GM13977 (cell line): ENCODE results near the gene CALCOCO2.
A peak's percentile ranks its signal among the peaks of the same experiment; 100 is the strongest.
"Not testable (repeated sequence)": the region's sequence is repeated elsewhere in the genome, so short reads cannot be mapped to it uniquely, and the experiment has no call there.

Source experiments
- DNase-seq: peaks from one replicate; pipeline ENCODE4 v3.0.0; 2012; ENCODE audit warnings: low spot score
- CTCF ChIP-seq: IDR thresholded peaks from 2 replicates; pipeline ENCODE4 v1.5.1; 2012; ENCODE audit warnings: mild to moderate bottlenecking, control low read depth; ENCODE audit not compliant: insufficient read depth; ENCODE audit errors: extremely low read depth, missing control alignments
- in situ Hi-C: fragments of 300-500 bp; cut with MboI; formaldehyde crosslinking; loops from one replicate; pipeline ENCODE4 v1.12.0; 2022; ENCODE audit warnings: low sequenced_read_pairs, low pct_unique_long_range_greater_than_20kb, mixed read lengths, inconsistent platforms; ENCODE audit not compliant: unreplicated experiment

Gene CALCOCO2

GRCh38 chr17:48795444-48796162, 35.2 kb upstream of the CALCOCO2 start:
- in situ Hi-C loops, result no loop called here
- TF ChIP-seq CTCF, result no peak
- DNase-seq, result no peak

DNA sequence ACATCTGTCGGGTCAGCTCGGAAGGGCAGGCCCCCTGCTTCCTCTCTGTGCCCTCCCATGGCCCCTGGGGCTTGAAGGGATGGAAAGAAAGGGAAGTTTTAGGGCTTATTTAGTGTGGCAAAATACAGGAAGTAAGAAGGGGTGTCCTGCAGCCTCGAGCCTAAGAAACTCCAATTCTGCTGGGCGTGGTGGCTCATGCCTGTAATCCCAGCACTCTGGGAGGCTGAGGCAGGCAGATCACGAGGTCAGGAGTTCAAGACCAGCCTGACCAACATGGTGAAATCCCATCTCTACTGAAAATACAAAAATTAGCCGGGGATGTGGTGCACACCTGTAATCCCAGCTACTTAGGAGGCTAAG, 34.7 kb upstream of the CALCOCO2 start:
- in situ Hi-C loops, DNase-seq: not testable (repeated sequence)

DNA sequence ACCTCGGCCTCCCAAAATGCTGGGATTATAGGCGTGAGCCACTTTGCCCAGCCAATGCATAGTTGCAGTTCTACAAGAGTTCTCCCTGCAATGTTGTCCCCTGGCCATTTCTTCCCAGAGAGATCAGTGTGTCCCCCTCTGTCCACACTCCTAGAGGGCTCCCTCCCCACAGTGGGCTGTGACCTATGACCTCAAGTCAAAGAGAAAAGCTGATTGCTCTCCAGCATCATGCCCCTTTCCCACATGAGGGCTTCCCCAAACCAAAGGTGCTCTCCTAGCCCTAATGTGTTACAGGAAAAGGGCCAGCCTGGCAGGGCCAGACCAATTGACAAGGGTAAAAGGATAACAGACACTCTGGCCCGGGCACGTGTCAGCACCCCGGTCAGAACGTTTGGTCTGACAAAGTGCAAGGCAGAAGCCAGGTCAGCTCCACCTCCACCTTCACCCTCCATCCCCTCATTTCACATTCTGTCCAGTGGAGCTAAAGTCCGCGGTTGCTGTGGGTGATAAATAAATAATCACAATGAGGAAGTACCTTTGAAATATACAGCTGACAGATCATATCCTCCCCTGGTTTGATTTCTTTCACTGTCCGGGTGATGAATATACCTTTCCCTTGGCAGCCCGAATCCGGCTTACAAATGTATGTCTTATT, 31.6 kb upstream of the CALCOCO2 start:
- TF ChIP-seq CTCF, result no peak
- in situ Hi-C loops, result no loop called here

DNA sequence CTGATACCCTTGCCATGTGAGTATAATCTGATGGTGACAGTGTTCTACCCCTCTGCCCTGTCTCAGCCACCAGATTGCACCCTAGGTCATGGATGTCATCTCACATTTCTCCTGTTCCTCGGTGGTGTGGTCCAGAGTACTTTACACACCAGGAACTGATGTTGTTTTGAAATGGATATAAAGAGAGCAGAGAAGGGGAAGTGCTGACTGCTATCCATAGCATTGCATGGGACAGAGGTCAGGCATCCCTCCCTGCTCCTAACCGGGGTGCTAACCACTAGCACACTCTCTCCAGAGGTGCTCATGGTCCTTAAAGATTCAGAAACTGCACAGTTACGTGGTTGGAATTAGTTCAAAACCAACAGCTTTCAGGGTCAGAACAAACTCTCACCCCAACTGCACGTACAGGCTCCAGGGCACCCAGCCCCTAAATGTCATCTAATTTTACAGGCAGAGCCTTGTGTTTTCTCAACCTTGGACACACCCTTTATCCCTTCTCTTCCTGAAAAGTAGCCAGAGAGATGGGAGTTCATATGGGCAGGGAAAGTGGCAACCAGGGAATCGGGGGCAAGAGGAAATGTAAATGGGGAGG, 30.1 kb upstream of the CALCOCO2 start:
- in situ Hi-C loops, result loop anchor here (25.0 kb wide), 1 partner anchor 237 kb away; no protein-coding TSS in a partner anchor
- TF ChIP-seq CTCF, result no peak
- DNase-seq, result no peak

More for the DNA sequence above, 31.6 kb upstream of the CALCOCO2 start:
- DNase-seq, result no peak

- in situ Hi-C loops, result loop anchor here (25.0 kb wide), 1 partner anchor 232 kb away; no protein-coding TSS in a partner anchor
- peak; percentile 77 for DNase-seq
- peak; percentile 93 for TF ChIP-seq CTCF
These were observed 25.9 kb upstream of the CALCOCO2 start for GRCh38 chr17:48804936-48805411.

DNA sequence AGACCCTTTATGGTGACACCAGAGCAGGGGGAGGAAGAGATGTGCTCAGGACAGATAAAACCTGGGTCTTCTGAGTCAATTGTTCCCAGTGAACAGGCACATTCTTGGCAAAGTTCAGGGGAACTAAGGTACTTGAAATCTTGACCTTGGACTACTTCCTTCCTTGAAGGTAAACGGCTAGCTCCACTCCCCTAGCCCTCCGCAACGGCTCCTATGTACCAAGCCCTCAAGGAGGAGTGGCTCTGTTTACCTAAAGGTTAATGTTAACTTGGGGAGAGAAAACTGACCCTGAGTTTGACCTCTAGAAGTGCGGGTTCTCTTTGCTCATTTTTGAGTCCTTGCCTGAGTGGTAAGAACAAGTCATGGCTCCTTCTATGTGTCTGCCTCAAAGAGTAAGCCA, 21.7 kb upstream of the CALCOCO2 start:
- DNase-seq, result no peak
- no peak for TF ChIP-seq CTCF
- in situ Hi-C loops, result loop anchor here (25.0 kb wide), 1 partner anchor 228 kb away; no protein-coding TSS in a partner anchor

DNA sequence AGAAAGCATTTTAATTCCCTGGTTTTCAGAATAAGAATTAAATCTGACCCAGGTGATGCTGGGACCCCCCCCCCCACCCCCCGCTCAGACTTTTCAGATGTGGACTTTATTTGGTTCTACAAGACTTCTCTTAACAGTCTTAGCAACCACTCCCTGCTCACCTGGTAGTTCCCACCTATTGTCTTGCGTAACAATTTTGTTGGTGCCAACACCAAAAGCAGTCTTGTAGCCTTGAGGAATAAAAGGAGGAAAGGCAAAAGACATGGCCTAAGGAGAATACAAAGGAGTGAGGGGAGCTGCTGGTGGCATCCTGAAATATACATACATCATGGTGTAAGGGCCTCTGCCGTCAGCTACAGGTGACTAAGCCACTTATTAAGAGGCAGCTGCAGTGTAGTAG, 18.8 kb upstream of the CALCOCO2 start:
- no peak for DNase-seq
- no peak for TF ChIP-seq CTCF
- in situ Hi-C loops, result loop anchor here (25.0 kb wide), 1 partner anchor 225 kb away; no protein-coding TSS in a partner anchor
